PFSK-1 (cell line): Measurements from ENCODE around the gene BABAM1.

ENCODE experiments used
- POLR2AphosphoS5 ChIP-seq: IDR thresholded peaks from 2 replicates; pipeline ENCODE4 v1.6.1; 2012; ENCODE audit warnings: low read depth, mild to moderate bottlenecking, control low read depth, low read length, moderate library complexity
- REST ChIP-seq, 2 experiments: IDR thresholded peaks; 2 replicates each; pipeline versions ENCODE4 v1.6.1 to v1.8.0; 2011 to 2012; ENCODE audit warnings: low read depth in 2 of 2, low read length in 2 of 2, control low read depth in 1 of 2, inconsistent platforms in 1 of 2, mild to moderate bottlenecking in 1 of 2, moderate library complexity in 1 of 2; ENCODE audit not compliant: insufficient read depth in 1 of 2
- SIN3A ChIP-seq: IDR thresholded peaks from 2 replicates; pipeline ENCODE4 v1.6.1; 2012; ENCODE audit warnings: mild to moderate bottlenecking, low read length, moderate library complexity, borderline replicate concordance; ENCODE audit not compliant: insufficient read depth
- TAF1 ChIP-seq: IDR thresholded peaks from 2 replicates; pipeline ENCODE4 v1.6.1; 2012; ENCODE audit warnings: low read length, control low read depth, borderline replicate concordance; ENCODE audit not compliant: insufficient read depth

- TF ChIP-seq TAF1 = peak; percentile 75
- no peak for TF ChIP-seq REST (IDR thresholded peaks at IDR 0.05; ENCODE audit: insufficient read depth in 1 of 2, low read depth in 2 of 2, low read length in 2 of 2)
- no peak for TF ChIP-seq SIN3A
- TF ChIP-seq POLR2AphosphoS5 = peak; percentile 74
Observed at GRCh38 chr19:17305517-17306284, 38.5 kb downstream of the BABAM1 start, which contains the start of gene MRPL34.
